ENCODE data around the gene RGS6. TPM values are rescaled to one million over a fixed set of nuclear protein-coding genes. Genes with fewer than 3 reads are reported as not detected.

The RGS6 gene
- total RNA-seq, 1 donor from 2014 or later: 0.24 TPM

- H3K4me1 Mint-ChIP-seq (ENCODE audit: unreplicated experiment): no peaks in the 10 kb centered on the region
- no peak overlapping the region for H3K27ac Mint-ChIP-seq (ENCODE audit: unreplicated experiment)
- no peaks in the 10 kb centered on the region for H3K36me3 Mint-ChIP-seq (ENCODE audit: unreplicated experiment)
- no peak overlapping the region for H3K4me3 Mint-ChIP-seq (ENCODE audit: unreplicated experiment)
- peaks cover 8% of the 10 kb centered on the region for H3K9me3 Mint-ChIP-seq (ENCODE audit: unreplicated experiment)
- no peak for TF ChIP-seq CTCF (IDR thresholded peaks at IDR 0.05)
- no peak for DNase-seq (ENCODE audit: extremely low spot score, unreplicated experiment)
- H3K27me3 Mint-ChIP-seq (ENCODE audit: unreplicated experiment): no peaks in the 10 kb centered on the region
Measured at GRCh38 chr14:72178517-72178916, 246.3 kb downstream of the RGS6 start.

DNA sequence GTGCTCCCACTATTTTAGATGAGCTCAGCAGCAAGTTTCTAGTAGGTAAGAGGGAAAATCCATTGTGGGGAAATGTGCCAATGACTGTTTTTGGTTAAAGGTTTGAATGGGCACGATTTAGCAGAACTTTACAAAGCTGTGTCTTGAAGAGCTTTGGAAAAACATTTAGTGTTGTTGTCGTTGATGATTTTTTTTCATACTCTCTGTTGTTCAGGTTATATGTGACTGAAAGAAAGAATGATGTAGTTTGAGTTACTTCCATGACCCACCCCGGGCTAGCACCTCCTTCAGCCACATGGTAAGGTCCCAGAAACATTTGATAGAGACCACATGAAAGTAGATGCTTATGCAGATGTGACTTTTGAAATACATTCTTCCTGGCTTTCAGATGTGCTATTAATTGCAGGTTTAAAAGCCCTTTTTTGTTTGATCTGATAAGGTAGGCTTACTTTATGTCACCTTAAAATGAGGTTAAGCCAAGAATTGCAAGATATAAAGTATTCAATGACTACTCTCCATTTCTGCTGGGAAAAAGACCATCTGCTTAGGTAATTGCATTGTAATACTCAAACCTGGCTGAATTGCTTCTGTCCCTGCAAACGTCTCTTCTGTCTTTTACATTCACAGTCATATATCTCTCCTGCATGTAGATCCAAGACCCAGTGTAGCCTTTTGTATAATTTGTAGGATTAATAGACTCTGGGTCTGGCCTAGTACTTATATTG, 250.6 kb downstream of the RGS6 start:
- Mint-ChIP-seq H3K27ac (ENCODE audit: unreplicated experiment) (no peak overlapping the region), H3K4me1 (ENCODE audit: unreplicated experiment) (no peaks in the 10 kb centered on the region), H3K27me3 (ENCODE audit: unreplicated experiment) (no peaks in the 10 kb centered on the region), H3K36me3 (ENCODE audit: unreplicated experiment) (no peaks in the 10 kb centered on the region), H3K9me3 (ENCODE audit: unreplicated experiment) (peaks cover 7% of the 10 kb centered on the region), H3K4me3 (ENCODE audit: unreplicated experiment) (no peak overlapping the region)
- no peak for TF ChIP-seq CTCF (IDR thresholded peaks at IDR 0.05)
- DNase-seq (ENCODE audit: extremely low spot score, unreplicated experiment): no peak

DNA sequence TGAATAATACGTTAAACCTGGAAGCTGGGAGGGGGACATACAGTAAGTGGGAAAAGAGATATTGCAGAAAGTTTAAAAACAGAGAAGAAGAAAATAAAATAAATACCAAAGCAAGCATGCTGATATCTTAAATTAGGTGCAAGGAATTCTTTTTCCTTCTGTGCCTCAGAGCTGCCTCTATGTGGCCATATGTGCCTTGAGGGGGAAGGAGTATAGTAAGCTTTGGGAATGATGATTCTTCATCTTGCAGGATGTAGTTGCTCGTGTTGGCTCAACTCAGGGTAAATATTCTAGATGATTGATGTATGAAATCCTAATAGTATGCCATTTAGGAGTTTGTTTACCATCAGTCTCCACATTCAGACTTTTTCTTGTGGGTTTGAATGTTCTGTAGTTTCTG, 251.4 kb downstream of the RGS6 start:
- TF ChIP-seq CTCF (IDR thresholded peaks at IDR 0.05): no peak
- no peak for DNase-seq (ENCODE audit: extremely low spot score, unreplicated experiment)
- Mint-ChIP-seq H3K9me3 (ENCODE audit: unreplicated experiment) (no peaks in the 10 kb centered on the region), H3K27ac (ENCODE audit: unreplicated experiment) (no peak overlapping the region), H3K4me3 (ENCODE audit: unreplicated experiment) (no peak overlapping the region), H3K4me1 (ENCODE audit: unreplicated experiment) (no peaks in the 10 kb centered on the region), H3K27me3 (ENCODE audit: unreplicated experiment) (no peaks in the 10 kb centered on the region), H3K36me3 (ENCODE audit: unreplicated experiment) (no peaks in the 10 kb centered on the region)

GRCh38 chr14:72186523-72186922, 254.3 kb downstream of the RGS6 start:
- Mint-ChIP-seq H3K27ac (ENCODE audit: unreplicated experiment) (no peak overlapping the region), H3K4me3 (ENCODE audit: unreplicated experiment) (no peak overlapping the region), H3K4me1 (ENCODE audit: unreplicated experiment) (no peaks in the 10 kb centered on the region), H3K27me3 (ENCODE audit: unreplicated experiment) (no peaks in the 10 kb centered on the region), H3K36me3 (ENCODE audit: unreplicated experiment) (no peaks in the 10 kb centered on the region), H3K9me3 (ENCODE audit: unreplicated experiment) (peaks cover 10% of the 10 kb centered on the region)
- TF ChIP-seq CTCF (IDR thresholded peaks at IDR 0.05): no peak
- no peak for DNase-seq (ENCODE audit: extremely low spot score, unreplicated experiment)

- Mint-ChIP-seq H3K27ac (ENCODE audit: unreplicated experiment) (no peak overlapping the region), H3K36me3 (ENCODE audit: unreplicated experiment) (no peaks in the 10 kb centered on the region), H3K27me3 (ENCODE audit: unreplicated experiment) (no peaks in the 10 kb centered on the region), H3K9me3 (ENCODE audit: unreplicated experiment) (peaks cover 17% of the 10 kb centered on the region), H3K4me3 (ENCODE audit: unreplicated experiment) (no peak overlapping the region), H3K4me1 (ENCODE audit: unreplicated experiment) (no peaks in the 10 kb centered on the region)
- no peak for TF ChIP-seq CTCF (IDR thresholded peaks at IDR 0.05)
- no peak for DNase-seq (ENCODE audit: extremely low spot score, unreplicated experiment)
Measured at GRCh38 chr14:72196237-72197015, 264.2 kb downstream of the RGS6 start.

Data from osteocyte (in vitro differentiated cells).